MM.1S (cell line): ENCODE measurements around the gene RIMBP3C.

Experiments
- DNase-seq: peaks from one replicate; pipeline ENCODE4 v3.0.0-alpha.2; 2015
- H2AFZ ChIP-seq: fragments of 300-600 bp; sonication (generic); 2 replicates; pipeline ENCODE4 v1.6.0; 2016; ENCODE audit warnings: antibody characterized with exemption, low read length
- H3F3A ChIP-seq: fragments of 300-600 bp; sonication (generic); 2 replicates; pipeline ENCODE4 v1.6.1; 2016; ENCODE audit warnings: mild to moderate bottlenecking, antibody characterized with exemption, low read length, moderate library complexity, mixed read lengths; ENCODE audit not compliant: insufficient read depth
- H3K27ac ChIP-seq: fragments of 300-600 bp; sonication (generic); 2 replicates; pipeline ENCODE4 v1.5.1; 2016; ENCODE audit warnings: mild to moderate bottlenecking, low read length
- H3K27me3 ChIP-seq: fragments of 300-600 bp; sonication (generic); replicated peaks from 2 replicates; pipeline ENCODE4 v1.6.0; 2016; ENCODE audit warnings: low read length; ENCODE audit not compliant: insufficient read depth
- H3K36me3 ChIP-seq: fragments of 300-600 bp; sonication (generic); replicated peaks from 2 replicates; pipeline ENCODE4 v1.6.1; 2016; ENCODE audit warnings: mild to moderate bottlenecking, low read length, mixed read lengths; ENCODE audit not compliant: insufficient read depth
- H3K4me1 ChIP-seq: fragments of 300-600 bp; sonication (generic); 2 replicates; pipeline ENCODE4 v1.6.1; 2016; ENCODE audit warnings: low read length, mixed read lengths
- H3K4me2 ChIP-seq: fragments of 300-600 bp; sonication (generic); 2 replicates; pipeline ENCODE4 v1.6.0; 2016; ENCODE audit warnings: low read depth, low read length
- H3K4me3 ChIP-seq: fragments of 300-600 bp; sonication (generic); 2 replicates; pipeline ENCODE4 v1.5.1; 2016; ENCODE audit warnings: low read length, mixed read lengths
- H3K79me2 ChIP-seq: fragments of 300-600 bp; sonication (generic); 2 replicates; pipeline ENCODE4 v1.6.1; 2016; ENCODE audit warnings: mixed run types, low read length, mixed read lengths
- H3K9ac ChIP-seq: fragments of 300-600 bp; sonication (generic); 2 replicates; pipeline ENCODE4 v1.6.1; 2016; ENCODE audit warnings: low read length, mixed read lengths
- H3K9me2 ChIP-seq: fragments of 300-600 bp; sonication (generic); replicated peaks from 2 replicates; pipeline ENCODE4 v1.6.1; 2016; ENCODE audit warnings: mild to moderate bottlenecking, low read length, mixed read lengths; ENCODE audit not compliant: insufficient read depth
- H3K9me3 ChIP-seq: fragments of 300-600 bp; sonication (generic); replicated peaks from 2 replicates; pipeline ENCODE4 v1.6.1; 2016; ENCODE audit warnings: mild to moderate bottlenecking, low read length, mixed read lengths; ENCODE audit not compliant: insufficient read depth
- H4K20me1 ChIP-seq: fragments of 300-600 bp; sonication (generic); 2 replicates; pipeline ENCODE4 v1.6.1; 2016; ENCODE audit warnings: mild to moderate bottlenecking, low read length, moderate library complexity, mixed read lengths; ENCODE audit not compliant: insufficient read depth
- EZH2 ChIP-seq: fragments of 300-600 bp; sonication (generic); optimal IDR thresholded peaks from 2 replicates; pipeline ENCODE3; 2017; ENCODE audit warnings: low read depth, mild to moderate bottlenecking, antibody characterized with exemption, low read length, mixed read lengths
- EZH2phosphoT487 ChIP-seq: fragments of 300-600 bp; sonication (generic); IDR thresholded peaks from 2 replicates; pipeline ENCODE4 v1.6.1; 2018; ENCODE audit warnings: antibody characterized with exemption, low read length
- TF ChIP-seq, protein P1 (sequence below): fragments of 300-600 bp; sonication (generic); IDR thresholded peaks from 2 replicates; pipeline ENCODE4 v1.5.1; 2016; ENCODE audit warnings: antibody characterized with exemption, low read length, mixed read lengths

RIMBP3C gene

DNA sequence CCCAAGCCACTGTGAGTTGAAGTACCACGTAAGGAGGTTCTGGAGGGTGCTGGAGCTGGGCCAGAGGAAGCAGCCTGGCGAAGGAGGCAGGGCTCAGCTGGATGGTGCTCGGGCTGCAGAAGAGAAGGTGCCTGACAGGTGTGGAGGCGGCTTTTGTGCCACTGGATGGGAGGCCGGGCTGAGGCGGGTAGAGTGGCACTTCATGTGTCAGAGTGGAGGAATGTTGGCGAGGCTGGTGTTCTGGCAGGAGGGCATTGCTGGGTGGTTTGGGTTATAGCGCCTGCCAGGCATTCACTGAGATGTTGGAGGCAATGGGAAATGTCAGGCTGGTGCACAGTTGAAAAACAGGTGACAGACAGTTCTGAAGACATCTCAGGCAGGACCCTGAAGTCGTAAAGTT, 40.4 kb upstream of the RIMBP3C start:
- Histone ChIP-seq H3K9ac (no peak overlapping the region), H3K27ac (no peak overlapping the region), H3K79me2 (peaks cover 95% of the 10 kb centered on the region), H3K9me2 (no peaks in the 10 kb centered on the region), H3K4me2 (no peak overlapping the region), H3K4me3 (no peak overlapping the region), H4K20me1 (peaks cover 57% of the 10 kb centered on the region), H3K27me3 (no peaks in the 10 kb centered on the region), H3K36me3 (0 out of 2 replicates have a peak, but pooled peaks cover 3% of the 10 kb centered on the region), H3K9me3 (no peaks in the 10 kb centered on the region), H3F3A (peaks cover 13% of the 10 kb centered on the region), H2AFZ (no peak overlapping the region), H3K4me1 (peaks cover 13% of the 10 kb centered on the region)
- TF ChIP-seq EZH2phosphoT487 (no peak), EZH2 (no peak)
- TF ChIP-seq, protein P1, sequence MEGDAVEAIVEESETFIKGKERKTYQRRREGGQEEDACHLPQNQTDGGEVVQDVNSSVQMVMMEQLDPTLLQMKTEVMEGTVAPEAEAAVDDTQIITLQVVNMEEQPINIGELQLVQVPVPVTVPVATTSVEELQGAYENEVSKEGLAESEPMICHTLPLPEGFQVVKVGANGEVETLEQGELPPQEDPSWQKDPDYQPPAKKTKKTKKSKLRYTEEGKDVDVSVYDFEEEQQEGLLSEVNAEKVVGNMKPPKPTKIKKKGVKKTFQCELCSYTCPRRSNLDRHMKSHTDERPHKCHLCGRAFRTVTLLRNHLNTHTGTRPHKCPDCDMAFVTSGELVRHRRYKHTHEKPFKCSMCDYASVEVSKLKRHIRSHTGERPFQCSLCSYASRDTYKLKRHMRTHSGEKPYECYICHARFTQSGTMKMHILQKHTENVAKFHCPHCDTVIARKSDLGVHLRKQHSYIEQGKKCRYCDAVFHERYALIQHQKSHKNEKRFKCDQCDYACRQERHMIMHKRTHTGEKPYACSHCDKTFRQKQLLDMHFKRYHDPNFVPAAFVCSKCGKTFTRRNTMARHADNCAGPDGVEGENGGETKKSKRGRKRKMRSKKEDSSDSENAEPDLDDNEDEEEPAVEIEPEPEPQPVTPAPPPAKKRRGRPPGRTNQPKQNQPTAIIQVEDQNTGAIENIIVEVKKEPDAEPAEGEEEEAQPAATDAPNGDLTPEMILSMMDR = no peak
- no peak for DNase-seq

- Histone ChIP-seq H3K79me2 (peaks cover 95% of the 10 kb centered on the region), H3K9me3 (no peaks in the 10 kb centered on the region), H4K20me1 (peaks cover 57% of the 10 kb centered on the region), H3K4me2 (no peak overlapping the region), H3K9ac (no peak overlapping the region), H2AFZ (no peak overlapping the region), H3K9me2 (no peaks in the 10 kb centered on the region), H3K27ac (no peak overlapping the region), H3K27me3 (no peaks in the 10 kb centered on the region), H3F3A (peaks cover 13% of the 10 kb centered on the region), H3K4me3 (no peak overlapping the region), H3K4me1 (peaks cover 13% of the 10 kb centered on the region), H3K36me3 (0 out of 2 replicates have a peak, but pooled peaks cover 3% of the 10 kb centered on the region)
- TF ChIP-seq EZH2phosphoT487 (no peak), EZH2 (no peak)
- TF ChIP-seq, protein P1 = no peak
- no peak for DNase-seq
These were observed 39.8 kb upstream of the RIMBP3C start for GRCh38 chr22:21590809-21591641.

GRCh38 chr22:21589396-21589795, 38.1 kb upstream of the RIMBP3C start:
- Histone ChIP-seq H3K9me2 (no peaks in the 10 kb centered on the region), H3K9ac (no peak overlapping the region), H2AFZ (no peak overlapping the region), H3K79me2 (peaks cover 95% of the 10 kb centered on the region), H3K27me3 (no peaks in the 10 kb centered on the region), H3F3A (peaks cover 13% of the 10 kb centered on the region), H3K4me2 (no peak overlapping the region), H3K4me1 (peaks cover 19% of the 10 kb centered on the region), H3K36me3 (0 out of 2 replicates have a peak, but pooled peaks cover 3% of the 10 kb centered on the region), H4K20me1 (peaks cover 63% of the 10 kb centered on the region), H3K27ac (no peak overlapping the region), H3K9me3 (no peaks in the 10 kb centered on the region), H3K4me3 (no peak overlapping the region)
- TF ChIP-seq EZH2phosphoT487 (no peak), EZH2 (no peak)
- TF ChIP-seq, protein P1 = no peak
- no peak for DNase-seq
